Islet of Langerhans (tissue), 1 donor: Measurements from ENCODE around the gene MBNL1.

Experiments
- FAIRE-seq: peaks from one replicate; lab custom pipeline; 2011; peaks lifted over from hg19 to GRCh38; lab: Jason Lieb, UNC

The MBNL1 gene

DNA sequence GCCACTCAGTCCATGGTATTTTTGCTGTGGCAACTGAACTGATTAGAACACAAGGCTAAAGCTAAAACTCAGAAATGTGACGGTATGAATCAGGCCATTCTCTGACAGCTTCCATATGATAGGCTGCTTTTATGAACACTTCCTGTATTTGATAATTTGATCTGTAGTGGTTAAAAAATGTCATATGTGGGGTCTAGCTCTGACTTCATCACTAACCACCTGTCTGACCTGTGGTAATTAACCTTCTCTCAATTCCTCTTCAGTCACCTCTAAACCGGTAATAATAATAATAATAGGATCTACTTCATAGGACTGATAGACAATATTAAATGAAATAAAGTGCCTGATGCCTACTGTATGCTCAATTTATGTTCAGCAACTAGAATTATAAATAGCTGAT, 223.2 kb downstream of the MBNL1 start:
- no peak for FAIRE-seq

DNA sequence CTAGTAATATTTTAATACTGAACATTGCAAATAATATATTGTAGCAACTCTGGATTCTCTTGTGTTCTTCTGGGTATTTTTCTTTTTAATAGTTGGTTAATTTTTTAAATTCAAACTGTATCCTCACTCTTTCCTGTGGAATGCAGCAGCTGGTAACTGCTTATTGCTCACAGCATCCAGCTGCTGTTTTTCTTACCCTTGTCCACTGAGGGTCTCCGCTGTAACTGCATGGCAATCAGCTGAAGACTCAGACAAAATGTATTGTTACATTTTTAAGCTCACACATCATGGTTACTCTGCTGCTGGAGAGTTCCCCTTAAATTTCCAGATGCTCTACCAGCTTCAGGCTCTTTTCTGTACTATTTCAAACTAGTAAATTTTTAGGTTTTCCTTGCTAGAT, 227.6 kb downstream of the MBNL1 start:
- no peak for FAIRE-seq

DNA sequence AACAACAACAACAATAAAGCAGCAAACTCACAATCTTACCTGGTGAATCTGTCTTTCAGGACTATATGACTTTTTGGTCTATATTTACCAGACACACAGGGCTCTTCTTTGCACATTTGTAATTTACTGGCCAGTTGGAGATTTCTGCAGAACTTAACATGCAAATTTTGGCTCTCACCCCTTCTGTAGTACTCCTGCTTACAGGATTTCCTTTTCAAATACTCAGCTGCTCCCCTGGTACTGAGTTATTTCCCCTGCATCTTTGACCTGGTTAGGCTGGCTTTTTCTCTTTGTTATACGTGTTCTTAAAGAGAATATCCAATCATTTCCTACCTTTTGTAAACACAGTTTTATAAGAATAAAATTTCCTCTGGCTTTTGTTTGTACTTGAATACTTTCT, 228.0 kb downstream of the MBNL1 start:
- FAIRE-seq: no peak

DNA sequence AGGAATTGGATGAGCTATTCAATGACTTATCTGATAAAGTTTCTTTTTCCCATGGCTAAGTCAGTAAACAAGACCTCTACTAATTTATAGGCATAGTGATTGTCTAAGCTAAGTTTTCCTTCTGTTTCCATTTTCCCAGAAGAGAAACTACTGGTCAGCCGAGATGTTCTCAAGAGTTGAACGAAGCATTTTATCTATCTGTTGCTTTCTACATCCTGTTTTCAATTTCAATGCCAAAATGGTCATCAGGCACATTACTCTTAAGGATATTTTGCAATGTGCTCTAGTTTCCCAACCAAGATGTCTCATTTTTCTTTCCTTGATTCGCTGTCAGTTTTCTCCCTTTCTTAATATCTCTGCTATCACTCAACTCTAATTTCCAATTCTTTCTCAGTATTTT, 228.7 kb downstream of the MBNL1 start:
- no peak for FAIRE-seq

DNA sequence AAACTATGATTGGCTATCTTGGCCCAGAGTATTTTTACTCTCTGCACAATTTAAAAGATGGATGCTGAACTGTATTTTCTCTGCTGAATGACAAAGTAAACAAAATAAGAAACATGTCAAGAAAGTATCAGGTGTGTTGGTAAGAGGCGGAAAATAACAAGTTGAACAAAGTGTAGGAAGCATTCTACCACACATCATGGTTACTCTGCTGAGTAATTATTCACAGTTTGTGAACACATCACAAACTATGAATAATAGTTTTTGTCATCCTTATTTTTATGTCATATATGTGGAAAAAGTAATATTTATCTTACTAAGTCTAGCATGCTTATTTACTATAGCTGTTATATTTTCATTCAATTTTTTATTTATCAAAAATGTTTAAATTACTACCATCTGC, 229.2 kb downstream of the MBNL1 start:
- no peak for FAIRE-seq

DNA sequence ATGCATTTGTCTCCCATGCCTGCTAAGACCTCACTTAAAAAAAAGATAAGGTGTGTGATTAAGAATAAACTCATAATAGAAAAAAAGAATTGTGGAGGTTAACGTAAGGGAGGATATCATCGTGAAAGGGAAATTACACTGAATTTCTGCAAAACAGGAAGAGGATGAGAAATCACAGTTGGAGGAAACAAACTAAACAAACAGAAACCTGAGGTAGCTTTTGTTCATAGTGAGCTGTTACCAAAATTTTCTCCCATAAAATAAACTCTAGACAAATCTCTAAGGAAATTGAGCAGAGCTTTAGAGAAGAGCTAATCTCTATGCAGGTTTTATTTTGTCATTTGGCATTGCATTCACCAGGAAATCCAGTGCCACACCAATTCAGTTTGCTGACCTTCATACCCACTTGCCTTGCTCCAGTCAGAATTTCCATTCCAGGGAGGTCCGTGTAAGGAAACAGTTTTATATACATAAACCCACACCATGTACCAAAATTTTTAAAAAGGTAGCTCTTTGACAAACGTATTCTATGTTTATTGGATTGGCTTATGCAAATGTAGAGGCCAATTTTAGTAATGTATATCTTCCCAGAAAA, 231.2 kb downstream of the MBNL1 start:
- no peak for FAIRE-seq

DNA sequence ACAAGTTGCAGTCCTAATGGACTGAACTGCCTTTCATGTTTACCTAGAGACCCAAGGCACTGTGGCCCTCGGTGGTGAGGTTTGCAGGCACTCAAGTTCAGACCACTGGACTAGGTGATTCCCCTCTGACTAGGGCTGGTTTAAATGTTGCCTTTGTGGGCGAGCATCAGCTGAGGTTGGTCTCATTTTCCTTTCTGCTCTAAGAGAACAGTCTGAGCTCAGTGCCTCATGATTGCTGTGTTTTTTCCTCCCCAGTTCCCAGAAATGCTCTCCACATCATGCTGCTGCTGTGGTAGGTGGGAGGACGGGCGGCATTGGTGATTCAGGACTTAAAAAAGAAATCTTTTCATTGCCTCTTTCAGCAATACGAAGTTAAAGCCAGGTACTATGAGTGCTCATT, 237.2 kb downstream of the MBNL1 start:
- FAIRE-seq: no peak

DNA sequence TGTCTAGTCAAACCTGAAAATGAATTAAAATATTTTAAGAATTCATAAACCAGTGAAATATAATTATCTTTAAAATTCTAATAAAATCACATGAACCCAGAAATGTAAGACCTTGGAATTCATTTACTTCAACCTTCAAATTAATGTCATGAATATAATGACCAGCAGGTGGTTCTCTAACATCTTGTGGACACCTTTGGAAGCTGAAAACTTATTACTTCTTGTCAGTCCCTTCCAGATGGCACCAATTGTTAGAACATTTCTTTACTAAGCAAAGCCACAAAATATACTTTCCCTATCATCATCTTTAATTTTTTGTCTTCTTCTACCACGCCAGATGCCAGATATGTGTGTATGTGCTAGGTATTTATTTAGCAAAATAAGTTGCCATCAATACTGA, 240.0 kb downstream of the MBNL1 start:
- FAIRE-seq: peak; percentile 55

DNA sequence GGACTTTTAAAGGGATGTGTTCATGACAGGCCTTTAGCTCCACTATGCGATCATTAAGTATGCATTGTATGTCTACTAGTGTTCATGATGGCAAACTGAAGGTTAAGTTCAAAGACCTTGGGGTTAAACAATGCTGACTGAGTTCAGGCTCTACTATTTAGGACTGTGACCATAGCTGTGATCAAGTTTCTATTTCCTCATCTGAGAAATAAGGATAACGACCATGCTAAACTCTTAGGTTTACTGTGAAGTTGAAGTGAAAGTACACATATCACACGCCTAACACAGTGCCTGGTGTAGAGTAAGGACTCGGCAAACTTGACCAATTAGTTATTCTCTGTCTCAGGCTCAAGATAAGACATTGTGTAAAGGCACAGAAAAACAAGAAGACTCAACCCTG, 243.2 kb downstream of the MBNL1 start:
- FAIRE-seq: no peak

DNA sequence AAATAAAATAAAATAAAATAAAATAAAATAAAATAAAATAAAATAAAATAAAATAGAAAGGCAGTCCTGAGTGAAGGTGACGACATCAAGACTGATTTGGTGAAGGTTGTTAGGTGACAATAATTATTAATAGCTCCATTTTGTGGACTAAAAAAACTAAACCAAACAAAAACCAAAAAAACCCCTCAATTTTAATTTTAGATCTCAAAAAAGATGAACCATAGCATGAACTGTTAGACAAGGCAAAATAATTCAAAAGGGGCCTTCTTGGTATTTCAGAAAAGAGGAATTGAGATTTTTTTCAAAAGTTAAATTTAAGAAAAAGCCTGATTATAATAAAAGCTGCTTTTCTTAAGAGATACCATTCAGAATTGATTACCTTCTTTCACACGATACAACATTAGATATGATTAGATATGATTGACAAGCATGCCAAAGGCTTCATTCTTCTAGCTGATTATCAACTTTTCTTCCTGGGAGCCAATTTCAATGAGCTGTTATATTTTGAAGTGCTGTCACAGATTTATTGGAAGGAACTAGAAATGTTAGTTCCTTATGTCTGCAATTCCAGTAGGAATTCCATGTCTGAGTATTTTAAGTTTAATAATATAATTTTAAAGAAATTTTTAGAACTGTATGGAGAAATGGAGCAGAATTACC, 244.7 kb downstream of the MBNL1 start:
- no peak for FAIRE-seq
